GM10248 (cell line): ENCODE measurements around the gene PAK3.

Experiments used
- CTCF ChIA-PET: fragments of 300-600 bp; sonication (Branson Sonifier 250); formaldehyde crosslinking; extraction: SDS; loops from one replicate; lab custom pipeline; 2021; ENCODE audit warnings: antibody characterized with exemption; lab: Yijun Ruan, JAX
- POLR2A ChIA-PET: fragments of 350-650 bp; sonication (Branson Sonifier 250); formaldehyde crosslinking; extraction: SDS; loops from one replicate; lab custom pipeline; 2020; ENCODE audit warnings: antibody characterized with exemption; lab: Yijun Ruan, JAX
- DNase-seq: peaks from one replicate; pipeline ENCODE4 v3.0.0; 2012; ENCODE audit errors: extremely low spot score
- CTCF ChIP-seq: IDR thresholded peaks from 2 replicates; pipeline ENCODE4 v1.5.1; 2012; ENCODE audit warnings: mild to moderate bottlenecking, low read depth; ENCODE audit errors: extremely low read depth, missing control alignments, control extremely low read depth

PAK3 gene

GRCh38 chrX:111103246-111103645 is 7.3 kb downstream of the PAK3 start:
- POLR2A ChIA-PET = no interaction called here
- CTCF ChIA-PET = interaction anchor here (1.3 to 2.2 kb wide), 2 partner anchors 11 to 143 kb away, joined by 3 to 5 read pairs; no protein-coding TSS in a partner anchor
- DNase-seq = no peak
- no peak for TF ChIP-seq CTCF

GRCh38 chrX:111110098-111110775 is 14.2 kb downstream of the PAK3 start:
- CTCF ChIA-PET = interaction anchor here (1.3 kb wide), 2 partner anchors 9 to 12 kb away, joined by 3 to 4 read pairs; no protein-coding TSS in a partner anchor
- POLR2A ChIA-PET = no interaction called here

DNA sequence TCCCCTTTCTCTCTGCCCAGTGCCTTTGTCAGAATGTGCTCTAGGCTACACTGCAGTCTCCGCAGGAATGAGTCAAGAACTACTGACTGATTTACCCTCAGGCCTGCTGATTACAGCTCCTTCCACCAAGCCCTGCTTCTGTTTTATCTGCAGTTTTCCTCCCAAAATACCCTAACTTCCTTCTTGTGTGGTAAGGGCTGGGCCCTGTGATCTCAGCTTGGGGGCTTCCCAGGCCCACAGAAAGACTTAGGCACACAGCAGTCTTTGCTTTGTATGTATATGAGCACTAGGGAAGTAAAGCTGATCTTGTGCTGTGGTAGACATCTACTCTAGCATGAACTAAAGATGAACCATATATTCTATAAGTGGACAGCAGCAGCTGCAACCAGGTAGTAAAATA is 18.8 kb downstream of the PAK3 start:
- CTCF ChIA-PET = interaction anchor here (1.2 to 3.6 kb wide), 3 partner anchors 11 to 16 kb away, joined by 3 to 16 read pairs (median 5); no protein-coding TSS in a partner anchor
- POLR2A ChIA-PET = no interaction called here
- DNase-seq = no peak
- no peak for TF ChIP-seq CTCF

More at GRCh38 chrX:111110098-111110775, 14.2 kb downstream of the PAK3 start:
- no peak for DNase-seq
- no peak for TF ChIP-seq CTCF

DNA sequence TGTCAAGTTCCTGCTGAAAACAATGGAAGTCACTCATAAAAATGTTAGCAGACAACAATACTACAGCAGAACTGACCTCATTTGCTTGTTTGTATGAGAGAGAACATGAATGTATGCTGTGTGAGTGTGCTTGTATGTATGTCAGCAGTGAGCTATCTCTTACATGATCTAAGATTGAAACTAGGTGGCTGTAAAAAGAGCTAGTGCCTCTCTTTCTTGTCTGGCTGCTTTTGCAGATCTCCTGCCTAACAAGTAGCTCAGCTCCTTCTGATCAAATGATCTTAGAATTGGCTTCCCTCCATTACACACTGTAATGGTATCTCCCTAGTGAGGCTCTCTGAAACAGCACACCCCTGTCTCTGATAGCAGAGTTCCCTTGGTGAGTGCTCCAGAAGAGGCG is 20.7 kb downstream of the PAK3 start:
- no peak for TF ChIP-seq CTCF
- ChIA-PET CTCF (interaction anchor here (1.4 to 1.5 kb wide), 2 partner anchors 9 to 16 kb away, joined by 3 to 5 read pairs; no protein-coding TSS in a partner anchor), POLR2A (no interaction called here)
- no peak for DNase-seq

- CTCF ChIA-PET = no interaction called here
- POLR2A ChIA-PET = no interaction called here
- no peak for DNase-seq
- no peak for TF ChIP-seq CTCF
Observed at GRCh38 chrX:111119341-111119740, 23.4 kb downstream of the PAK3 start.

DNA sequence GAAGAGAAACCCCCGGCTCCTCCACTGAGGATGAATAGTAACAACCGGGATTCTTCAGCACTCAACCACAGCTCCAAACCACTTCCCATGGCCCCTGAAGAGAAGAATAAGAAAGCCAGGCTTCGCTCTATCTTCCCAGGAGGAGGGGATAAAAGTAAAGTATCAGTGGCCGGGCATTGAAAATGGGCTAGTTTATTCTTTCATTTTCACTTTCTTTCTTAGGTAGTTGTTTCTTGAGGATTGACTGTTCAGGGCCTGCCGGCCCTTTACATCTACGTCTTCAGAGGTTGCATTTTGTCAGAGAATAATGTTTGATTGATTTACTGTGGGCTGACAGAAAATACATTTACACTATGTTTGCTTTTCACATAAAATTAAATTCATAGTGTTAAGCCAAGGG is 27.1 kb downstream of the PAK3 start:
- ChIA-PET POLR2A (no interaction called here), CTCF (no interaction called here)
- TF ChIP-seq CTCF = no peak
- DNase-seq = no peak
